ENCODE measurements around the gene PTPN4.

The PTPN4 gene

GRCh38 chr2:120029672-120030640 lies 270.2 kb downstream of the PTPN4 start:
- no peak for DNase-seq

- DNase-seq = no peak
Observed at GRCh38 chr2:120032297-120032696, 272.6 kb downstream of the PTPN4 start.
